GM23338 (cell line): Measurements from ENCODE around the gene DHRS3. TPM values are rescaled to one million over a fixed set of nuclear protein-coding genes. Genes with fewer than 3 reads are reported as not detected.

Source experiments
- ATAC-seq: fragments of 200-7000 bp; cut with Tn5 transposase; 3 replicates; pipeline ENCODE4 v1.9.1; 2020
- DNase-seq: peaks from one replicate; pipeline ENCODE4 v3.0.0-alpha.2; 2015; ENCODE audit warnings: low spot score
- H2AFZ ChIP-seq: fragments of 200-600 bp; sonication (generic); 2 replicates; pipeline ENCODE4 v1.8.0; 2016; ENCODE audit warnings: antibody characterized with exemption, mild to moderate bottlenecking, moderate library complexity
- H3F3A ChIP-seq: fragments of 200-600 bp; sonication (generic); replicated peaks from 2 replicates; pipeline ENCODE4 v1.8.0; 2017; ENCODE audit warnings: antibody characterized with exemption, mixed run types, low read depth
- H3K27ac ChIP-seq: fragments of 200-600 bp; sonication (generic); 2 replicates; pipeline ENCODE4 v1.6.1; 2016; ENCODE audit warnings: low read depth
- H3K27me3 ChIP-seq: fragments of 200-600 bp; sonication (generic); 2 replicates; pipeline ENCODE4 v1.8.0; 2016; ENCODE audit warnings: mild to moderate bottlenecking, mixed run types, moderate library complexity; ENCODE audit not compliant: insufficient read depth
- H3K36me3 ChIP-seq: fragments of 200-600 bp; sonication (generic); 2 replicates; pipeline ENCODE4 v1.8.0; 2016; ENCODE audit warnings: mild to moderate bottlenecking; ENCODE audit not compliant: insufficient read depth
- H3K4me1 ChIP-seq: fragments of 200-600 bp; sonication (generic); 2 replicates; pipeline ENCODE4 v1.8.0; 2016; ENCODE audit warnings: mild to moderate bottlenecking, moderate library complexity; ENCODE audit not compliant: insufficient read depth
- H3K4me2 ChIP-seq: fragments of 200-600 bp; sonication (generic); 2 replicates; pipeline ENCODE4 v1.7.1; 2017; ENCODE audit warnings: mixed run types
- H3K4me3 ChIP-seq: fragments of 200-600 bp; sonication (generic); 2 replicates; pipeline ENCODE4 v1.6.1; 2016; ENCODE audit warnings: mixed run types
- H3K79me2 ChIP-seq: fragments of 200-600 bp; sonication (generic); replicated peaks from 2 replicates; pipeline ENCODE4 v1.8.0; 2017; ENCODE audit warnings: mild to moderate bottlenecking; ENCODE audit not compliant: insufficient read depth
- H3K9me2 ChIP-seq: fragments of 200-600 bp; sonication (generic); 2 replicates; pipeline ENCODE4 v1.8.0; 2017; ENCODE audit not compliant: insufficient read depth
- H4K20me1 ChIP-seq: fragments of 200-600 bp; sonication (generic); replicated peaks from 2 replicates; pipeline ENCODE4 v1.8.0; 2017; ENCODE audit warnings: mild to moderate bottlenecking; ENCODE audit not compliant: insufficient read depth
- H3K27ac Mint-ChIP-seq: 2 replicates; pipeline ENCODE4 v1.8.0; 2020; ENCODE audit warnings: inconsistent platforms, mild to moderate bottlenecking, moderate library complexity, mixed read lengths
- H3K27me3 Mint-ChIP-seq: 3 replicates; pipeline ENCODE4 v1.8.0; 2022; ENCODE audit warnings: low read depth, mild to moderate bottlenecking, moderate library complexity, mixed read lengths, inconsistent platforms; ENCODE audit not compliant: insufficient read depth, poor library complexity
- H3K36me3 Mint-ChIP-seq: 3 replicates; pipeline ENCODE4 v1.8.0; 2021; ENCODE audit warnings: low read depth, mild to moderate bottlenecking, inconsistent platforms, moderate library complexity, mixed read lengths
- H3K4me1 Mint-ChIP-seq: 3 replicates; pipeline ENCODE4 v1.8.0; 2020; ENCODE audit warnings: mild to moderate bottlenecking, inconsistent platforms, mixed read lengths
- H3K4me3 Mint-ChIP-seq: 3 replicates; pipeline ENCODE4 v1.8.0; 2021; ENCODE audit warnings: moderate library complexity, mild to moderate bottlenecking, inconsistent platforms, mixed read lengths
- H3K9me3 Mint-ChIP-seq: 3 replicates; pipeline ENCODE4 v1.8.0; 2020; ENCODE audit warnings: moderate library complexity, mild to moderate bottlenecking, inconsistent platforms, mixed read lengths
- CREB1 ChIP-seq: fragments of 250-450 bp; sonication (Bioruptor Pico); IDR thresholded peaks from 2 replicates; pipeline ENCODE4 v1.5.0; 2020; ENCODE audit warnings: low read depth, mild to moderate bottlenecking, moderate library complexity
- CTCF ChIP-seq, 2 experiments: fragments of 200-600 bp in 1 of 2; sonication (generic) in 1 of 2; conservative IDR thresholded peaks; 2 replicates each; pipeline versions ENCODE4 v1.5.1 to v1.6.1; 2016 to 2017; ENCODE audit warnings: antibody characterized with exemption in 2 of 2, low read depth in 2 of 2, mild to moderate bottlenecking in 2 of 2, moderate library complexity in 1 of 2
- EZH2 ChIP-seq: fragments of 200-600 bp; sonication (generic); IDR thresholded peaks from one replicate; pipeline ENCODE4 v1.8.0; 2017; ENCODE audit warnings: antibody characterized with exemption, mild to moderate bottlenecking, low read depth; ENCODE audit not compliant: unreplicated experiment
- EZH2phosphoT487 ChIP-seq: fragments of 200-600 bp; sonication (generic); IDR thresholded peaks from one replicate; pipeline ENCODE4 v1.8.1; 2018; ENCODE audit warnings: antibody characterized with exemption; ENCODE audit not compliant: unreplicated experiment
- JUNB ChIP-seq: IDR thresholded peaks from one replicate; pipeline ENCODE4 v1.6.1; 2016; ENCODE audit warnings: antibody characterized with exemption; ENCODE audit not compliant: unreplicated experiment
- NANOG ChIP-seq: IDR thresholded peaks from 2 replicates; pipeline ENCODE4 v1.6.1; 2016; ENCODE audit warnings: antibody characterized with exemption, borderline replicate concordance
- POLR2AphosphoS5 ChIP-seq: IDR thresholded peaks from 2 replicates; pipeline ENCODE4 v1.6.1; 2016; ENCODE audit warnings: antibody characterized with exemption, low read depth
- REST ChIP-seq: IDR thresholded peaks from one replicate; pipeline ENCODE4 v1.6.1; 2018; ENCODE audit warnings: antibody characterized with exemption; ENCODE audit not compliant: unreplicated experiment
- STAT1 ChIP-seq: IDR thresholded peaks from one replicate; pipeline ENCODE4 v1.6.1; 2016; ENCODE audit warnings: antibody characterized with exemption; ENCODE audit not compliant: unreplicated experiment
- ZNF114 ChIP-seq: fragments of 250-450 bp; sonication (Bioruptor Pico); IDR thresholded peaks from 2 replicates; pipeline ENCODE4 v1.5.0; 2020; ENCODE audit warnings: mild to moderate bottlenecking, moderate library complexity
- ZNF462 ChIP-seq: fragments of 250-450 bp; sonication (Bioruptor Pico); IDR thresholded peaks from 2 replicates; pipeline ENCODE4 v1.5.0; 2020; ENCODE audit warnings: mild to moderate bottlenecking, moderate library complexity
- polyA plus RNA-seq: library from polyadenylated mRNA; unstranded; fragments of >200 nt; fragmentation: Nextera tagmentation; extraction: Ambion mirVana; gene quantifications from 2 replicates; pipeline ENCODE4 v1.2.1, GENCODE V29; 2016
- total RNA-seq: library from RNA; depleted of rRNA; stranded (reverse); fragments of >200 nt; shearing (Covaris generic); gene quantifications from 2 replicates; pipeline ENCODE4 v1.2.3, GENCODE V29; 2014

The DHRS3 gene
- total and polyA plus RNA-seq, 2 experiments from 2014 or later: 21.0 to 26.0 TPM

- H3K27ac Mint-ChIP-seq: no peak overlapping the region
- Histone ChIP-seq H3K27ac (no peak overlapping the region), H3K79me2 (no peaks in the 10 kb centered on the region), H3K4me3 (no peak overlapping the region), H3K27me3 (no peaks in the 10 kb centered on the region), H4K20me1 (no peaks in the 10 kb centered on the region), H3K4me1 (no peaks in the 10 kb centered on the region), H2AFZ (0 out of 2 replicates have a peak overlapping the region, but pooled peaks have one; percentile 38), H3F3A (no peaks in the 10 kb centered on the region), H3K4me2 (no peak overlapping the region), H3K36me3 (no peaks in the 10 kb centered on the region), H3K9me2 (no peaks in the 10 kb centered on the region)
- ATAC-seq (no peak), DNase-seq (no peak)
- peaks cover 2% of the 10 kb centered on the region; the same call in 1 of the 3 replicates for H3K4me1 Mint-ChIP-seq
- H3K9me3 Mint-ChIP-seq: no peaks in the 10 kb centered on the region
- H3K4me3 Mint-ChIP-seq: no peak overlapping the region
- no peaks in the 10 kb centered on the region for H3K36me3 Mint-ChIP-seq
- TF ChIP-seq CREB1 (CRISPR knock-in tag): no peak
- no peak for TF ChIP-seq EZH2
- no peak for TF ChIP-seq ZNF462
- no peak for TF ChIP-seq CTCF (conservative IDR thresholded peaks at IDR 0.05; ENCODE audit: low read depth in 2 of 2)
- TF ChIP-seq JUNB: no peak
- no peak for TF ChIP-seq POLR2AphosphoS5
- no peak for TF ChIP-seq NANOG
- no peak for TF ChIP-seq EZH2phosphoT487
- no peak for TF ChIP-seq REST
- TF ChIP-seq ZNF114: no peak
- TF ChIP-seq STAT1: no peak
- no peaks in the 10 kb centered on the region for H3K27me3 Mint-ChIP-seq
Measured at GRCh38 chr1:12529640-12530174, 88.3 kb downstream of the DHRS3 start.
